ENCODE results near the gene LRRN2.

DNA sequence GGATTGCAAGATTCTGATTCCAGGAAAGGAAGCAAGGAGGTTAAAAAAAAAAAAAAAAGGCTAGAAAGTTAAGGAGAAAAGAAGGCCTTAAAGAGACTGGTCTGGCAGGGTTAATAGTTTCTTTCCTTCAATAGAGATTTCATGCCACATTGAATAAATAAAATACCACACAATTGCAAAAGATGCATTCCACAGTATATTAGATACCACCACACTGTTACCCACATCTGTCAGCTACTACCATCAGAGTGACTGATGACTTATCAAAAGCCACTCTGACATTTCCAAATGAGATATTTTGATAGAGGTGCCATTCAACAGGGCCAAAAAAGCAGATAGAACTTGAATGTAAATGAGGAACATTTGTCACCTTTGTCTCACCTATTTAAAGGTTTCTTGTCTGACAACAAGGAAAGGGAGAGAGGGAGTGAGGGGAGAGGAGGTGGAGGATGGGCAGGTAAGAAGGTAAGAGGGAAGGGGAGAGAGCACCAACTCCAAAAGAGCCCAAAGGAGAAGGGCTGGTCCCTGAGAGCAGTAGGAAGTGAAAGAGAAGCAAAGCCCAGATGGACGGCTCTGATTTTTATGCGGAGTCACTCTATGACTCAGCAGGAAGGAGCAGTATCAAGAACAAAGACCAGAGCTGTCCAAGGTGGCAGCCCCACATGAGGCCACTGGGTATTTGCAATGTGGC is 38.3 kb downstream of the LRRN2 start:
- TF ChIP-seq, protein P1, sequence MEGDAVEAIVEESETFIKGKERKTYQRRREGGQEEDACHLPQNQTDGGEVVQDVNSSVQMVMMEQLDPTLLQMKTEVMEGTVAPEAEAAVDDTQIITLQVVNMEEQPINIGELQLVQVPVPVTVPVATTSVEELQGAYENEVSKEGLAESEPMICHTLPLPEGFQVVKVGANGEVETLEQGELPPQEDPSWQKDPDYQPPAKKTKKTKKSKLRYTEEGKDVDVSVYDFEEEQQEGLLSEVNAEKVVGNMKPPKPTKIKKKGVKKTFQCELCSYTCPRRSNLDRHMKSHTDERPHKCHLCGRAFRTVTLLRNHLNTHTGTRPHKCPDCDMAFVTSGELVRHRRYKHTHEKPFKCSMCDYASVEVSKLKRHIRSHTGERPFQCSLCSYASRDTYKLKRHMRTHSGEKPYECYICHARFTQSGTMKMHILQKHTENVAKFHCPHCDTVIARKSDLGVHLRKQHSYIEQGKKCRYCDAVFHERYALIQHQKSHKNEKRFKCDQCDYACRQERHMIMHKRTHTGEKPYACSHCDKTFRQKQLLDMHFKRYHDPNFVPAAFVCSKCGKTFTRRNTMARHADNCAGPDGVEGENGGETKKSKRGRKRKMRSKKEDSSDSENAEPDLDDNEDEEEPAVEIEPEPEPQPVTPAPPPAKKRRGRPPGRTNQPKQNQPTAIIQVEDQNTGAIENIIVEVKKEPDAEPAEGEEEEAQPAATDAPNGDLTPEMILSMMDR (IDR thresholded peaks at IDR 0.05; ENCODE audit: poor library complexity, severe bottlenecking), result no peak
- TF ChIP-seq MXI1 (conservative IDR thresholded peaks at IDR 0.05; ENCODE audit: poor library complexity, severe bottlenecking) (no peak), SMC3 (conservative IDR thresholded peaks at IDR 0.05; ENCODE audit: poor library complexity) (peak; percentile 33), TAF1 (IDR thresholded peaks at IDR 0.05; ENCODE audit: low read depth) (no peak), POLR2AphosphoS5 (IDR thresholded peaks at IDR 0.05) (peak; percentile 72), EZH2 (IDR thresholded peaks at IDR 0.05; ENCODE audit: borderline replicate concordance, insufficient read depth, low read length, poor library complexity, severe bottlenecking) (no peak), EP300 (conservative IDR thresholded peaks at IDR 0.05; ENCODE audit: poor library complexity, severe bottlenecking) (peak; percentile 97), RAD21 (conservative IDR thresholded peaks at IDR 0.05) (no peak)
- TF ChIP-seq, protein P2, sequence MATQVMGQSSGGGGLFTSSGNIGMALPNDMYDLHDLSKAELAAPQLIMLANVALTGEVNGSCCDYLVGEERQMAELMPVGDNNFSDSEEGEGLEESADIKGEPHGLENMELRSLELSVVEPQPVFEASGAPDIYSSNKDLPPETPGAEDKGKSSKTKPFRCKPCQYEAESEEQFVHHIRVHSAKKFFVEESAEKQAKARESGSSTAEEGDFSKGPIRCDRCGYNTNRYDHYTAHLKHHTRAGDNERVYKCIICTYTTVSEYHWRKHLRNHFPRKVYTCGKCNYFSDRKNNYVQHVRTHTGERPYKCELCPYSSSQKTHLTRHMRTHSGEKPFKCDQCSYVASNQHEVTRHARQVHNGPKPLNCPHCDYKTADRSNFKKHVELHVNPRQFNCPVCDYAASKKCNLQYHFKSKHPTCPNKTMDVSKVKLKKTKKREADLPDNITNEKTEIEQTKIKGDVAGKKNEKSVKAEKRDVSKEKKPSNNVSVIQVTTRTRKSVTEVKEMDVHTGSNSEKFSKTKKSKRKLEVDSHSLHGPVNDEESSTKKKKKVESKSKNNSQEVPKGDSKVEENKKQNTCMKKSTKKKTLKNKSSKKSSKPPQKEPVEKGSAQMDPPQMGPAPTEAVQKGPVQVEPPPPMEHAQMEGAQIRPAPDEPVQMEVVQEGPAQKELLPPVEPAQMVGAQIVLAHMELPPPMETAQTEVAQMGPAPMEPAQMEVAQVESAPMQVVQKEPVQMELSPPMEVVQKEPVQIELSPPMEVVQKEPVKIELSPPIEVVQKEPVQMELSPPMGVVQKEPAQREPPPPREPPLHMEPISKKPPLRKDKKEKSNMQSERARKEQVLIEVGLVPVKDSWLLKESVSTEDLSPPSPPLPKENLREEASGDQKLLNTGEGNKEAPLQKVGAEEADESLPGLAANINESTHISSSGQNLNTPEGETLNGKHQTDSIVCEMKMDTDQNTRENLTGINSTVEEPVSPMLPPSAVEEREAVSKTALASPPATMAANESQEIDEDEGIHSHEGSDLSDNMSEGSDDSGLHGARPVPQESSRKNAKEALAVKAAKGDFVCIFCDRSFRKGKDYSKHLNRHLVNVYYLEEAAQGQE (IDR thresholded peaks at IDR 0.05; ENCODE audit: borderline replicate concordance), result peak; percentile 48
